Endodermal cell (in vitro differentiated cells): ENCODE results near the gene SCT. TPM values are rescaled to one million over a fixed set of nuclear protein-coding genes. Genes with fewer than 3 reads are reported as not detected.
"Not testable (repeated sequence)": the region's sequence is repeated elsewhere in the genome, so short reads cannot be mapped to it uniquely, and the experiment has no call there.

Experiments
- DNase-seq: peaks from one replicate; pipeline ENCODE4 v3.0.0-alpha.2; 2017
- H3K27ac ChIP-seq: 2 replicates; pipeline ENCODE4 v1.5.1; 2013; ENCODE audit warnings: mild to moderate bottlenecking, low read depth, low read length, moderate library complexity
- H3K27me3 ChIP-seq: 2 replicates; pipeline ENCODE4 v1.6.1; 2013; ENCODE audit warnings: mild to moderate bottlenecking, low read length, moderate library complexity; ENCODE audit not compliant: insufficient read depth, control insufficient read depth, poor library complexity, severe bottlenecking
- H3K36me3 ChIP-seq: 2 replicates; pipeline ENCODE4 v1.7.0; 2013; ENCODE audit warnings: mild to moderate bottlenecking, low read length, moderate library complexity; ENCODE audit not compliant: control insufficient read depth, insufficient read depth
- H3K4me1 ChIP-seq: one replicate; pipeline ENCODE4 v1.7.0; 2013; ENCODE audit warnings: low read length; ENCODE audit not compliant: control insufficient read depth, insufficient read depth
- H3K4me3 ChIP-seq: 2 replicates; pipeline ENCODE4 v1.5.1; 2013; ENCODE audit warnings: mild to moderate bottlenecking, low read length, moderate library complexity
- H3K9ac ChIP-seq: 2 replicates; pipeline ENCODE4 v1.6.1; 2013; ENCODE audit warnings: mild to moderate bottlenecking, low read length, moderate library complexity; ENCODE audit not compliant: poor library complexity, severe bottlenecking; ENCODE audit errors: extremely low read depth
- H3K9me3 ChIP-seq: 2 replicates; pipeline ENCODE4 v1.6.1; 2013; ENCODE audit warnings: mild to moderate bottlenecking, low read length, moderate library complexity; ENCODE audit not compliant: control insufficient read depth
- H3K27ac Mint-ChIP-seq: 2 replicates; pipeline ENCODE4 v1.8.0; 2020; ENCODE audit warnings: mixed read lengths
- H3K27me3 Mint-ChIP-seq: 2 replicates; pipeline ENCODE4 v1.8.0; 2021; ENCODE audit warnings: mild to moderate bottlenecking, mixed read lengths; ENCODE audit not compliant: insufficient read depth
- H3K36me3 Mint-ChIP-seq: 2 replicates; pipeline ENCODE4 v1.8.0; 2020; ENCODE audit warnings: low read depth, mixed read lengths
- H3K4me1 Mint-ChIP-seq: 2 replicates; pipeline ENCODE4 v1.8.0; 2020; ENCODE audit warnings: mixed read lengths
- H3K4me3 Mint-ChIP-seq: 2 replicates; pipeline ENCODE4 v1.8.0; 2020; ENCODE audit warnings: mild to moderate bottlenecking, moderate library complexity, mixed read lengths
- H3K9me3 Mint-ChIP-seq: 2 replicates; pipeline ENCODE4 v1.8.0; 2020; ENCODE audit warnings: mild to moderate bottlenecking, mixed read lengths
- WGBS, 2 experiments: methylation state at CpG; one replicate each; pipeline versions ENCODE4 v1.1.5 to v1.1.7; 2013; ENCODE audit warnings: missing lambda C conversion rate in 2 of 2, mixed read lengths in 1 of 2; ENCODE audit not compliant: insufficient coverage in 1 of 2, insufficient read length in 1 of 2; 5-methylcytosine and 5-hydroxymethylcytosine counted together
- total RNA-seq, 2 donors: library from RNA; stranded (reverse); fragmentation: NEBNext Ultra II Directional in 1 of 2; extraction: Animal tissue kit (Norgen Biotek cat#: 25700) in 1 of 2; gene quantifications; 2 replicates in 1 of 2; 3 replicates in 1 of 2; pipeline ENCODE4 v1.2.1, GENCODE V29; 2021
- TF ChIP-seq, protein P1 (sequence below): fragments of 200-600 bp; sonication (generic); conservative IDR thresholded peaks from 2 replicates; pipeline ENCODE4 v1.5.0; 2021; ENCODE audit warnings: antibody characterized with exemption, mild to moderate bottlenecking

The SCT gene
- total RNA-seq, 2 donors from 2014 or later = 3.9 to 6.1 TPM

DNA sequence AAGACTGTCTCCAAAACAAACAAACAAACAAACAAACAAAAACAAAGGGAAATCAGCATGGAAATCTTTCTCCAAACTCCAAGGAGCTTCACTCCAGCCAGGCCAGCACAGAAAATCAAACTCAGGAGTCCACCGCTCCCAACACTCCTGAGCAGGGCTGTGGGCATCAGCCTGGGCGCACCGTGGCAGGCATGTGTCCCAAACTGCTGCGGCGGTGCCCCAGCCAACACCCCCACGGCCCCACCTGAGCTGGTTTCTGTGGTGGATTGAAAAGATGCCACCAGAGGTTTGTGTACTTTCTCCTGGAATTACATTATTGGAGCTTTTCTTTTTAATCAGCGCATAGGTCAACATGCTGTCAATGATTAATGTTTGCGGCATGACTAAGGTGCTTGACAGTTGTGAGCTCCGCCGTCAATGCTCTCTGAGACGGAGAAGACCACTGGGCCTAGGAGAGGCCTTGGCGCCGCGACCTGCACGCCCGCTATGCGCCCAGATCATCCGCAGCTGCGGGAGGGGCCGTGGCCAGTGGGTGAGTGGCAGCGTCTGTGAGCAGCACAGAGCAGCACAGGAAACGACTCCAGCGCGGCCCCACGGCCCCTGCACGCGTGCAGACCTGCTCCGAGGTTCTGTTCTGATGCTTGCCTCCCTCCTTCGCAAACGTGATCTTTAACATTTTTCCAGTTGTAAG lies 28.2 kb upstream of the SCT start:
- no peaks in the 10 kb centered on the region for H3K4me1 ChIP-seq
- H3K9me3 ChIP-seq = no peaks in the 10 kb centered on the region
- no peak overlapping the region for H3K27ac ChIP-seq
- peaks cover 48% of the 10 kb centered on the region for H3K36me3 Mint-ChIP-seq
- H3K9me3 Mint-ChIP-seq = no peaks in the 10 kb centered on the region
- WGBS, 2 experiments = 93 to 95% methylated on average over 25 to 30 of the region's 30 CpGs
- no peak overlapping the region for H3K27ac Mint-ChIP-seq
- H3K27me3 ChIP-seq = no peaks in the 10 kb centered on the region
- no peak overlapping the region for H3K9ac ChIP-seq
- no peak overlapping the region for H3K4me3 Mint-ChIP-seq
- no peak overlapping the region for H3K4me3 ChIP-seq
- H3K36me3 ChIP-seq = peaks cover 38% of the 10 kb centered on the region
- no peaks in the 10 kb centered on the region for H3K4me1 Mint-ChIP-seq
- TF ChIP-seq, protein P1, sequence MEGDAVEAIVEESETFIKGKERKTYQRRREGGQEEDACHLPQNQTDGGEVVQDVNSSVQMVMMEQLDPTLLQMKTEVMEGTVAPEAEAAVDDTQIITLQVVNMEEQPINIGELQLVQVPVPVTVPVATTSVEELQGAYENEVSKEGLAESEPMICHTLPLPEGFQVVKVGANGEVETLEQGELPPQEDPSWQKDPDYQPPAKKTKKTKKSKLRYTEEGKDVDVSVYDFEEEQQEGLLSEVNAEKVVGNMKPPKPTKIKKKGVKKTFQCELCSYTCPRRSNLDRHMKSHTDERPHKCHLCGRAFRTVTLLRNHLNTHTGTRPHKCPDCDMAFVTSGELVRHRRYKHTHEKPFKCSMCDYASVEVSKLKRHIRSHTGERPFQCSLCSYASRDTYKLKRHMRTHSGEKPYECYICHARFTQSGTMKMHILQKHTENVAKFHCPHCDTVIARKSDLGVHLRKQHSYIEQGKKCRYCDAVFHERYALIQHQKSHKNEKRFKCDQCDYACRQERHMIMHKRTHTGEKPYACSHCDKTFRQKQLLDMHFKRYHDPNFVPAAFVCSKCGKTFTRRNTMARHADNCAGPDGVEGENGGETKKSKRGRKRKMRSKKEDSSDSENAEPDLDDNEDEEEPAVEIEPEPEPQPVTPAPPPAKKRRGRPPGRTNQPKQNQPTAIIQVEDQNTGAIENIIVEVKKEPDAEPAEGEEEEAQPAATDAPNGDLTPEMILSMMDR = no peak
- no peak for DNase-seq
- no peaks in the 10 kb centered on the region for H3K27me3 Mint-ChIP-seq

DNA sequence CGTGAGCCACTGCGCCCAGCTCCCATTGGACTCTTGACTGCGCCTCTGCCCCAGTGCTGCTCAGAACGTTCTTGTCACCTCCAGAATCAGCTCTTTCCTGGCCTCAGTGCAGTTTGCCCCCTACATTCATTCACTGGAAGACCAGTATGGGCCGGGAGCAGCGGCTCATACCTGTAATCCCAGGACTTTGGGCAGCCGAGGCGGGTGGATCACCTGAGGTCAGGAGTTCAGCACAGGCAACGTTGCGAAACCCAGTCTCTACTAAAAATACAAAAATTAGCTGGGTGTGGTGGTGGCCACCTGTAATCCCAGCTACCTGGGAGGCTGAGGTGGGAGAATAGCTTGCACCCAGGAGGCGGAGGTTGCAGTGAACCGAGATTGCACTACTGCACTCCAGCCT lies 27.5 kb upstream of the SCT start:
- H3K27me3 Mint-ChIP-seq, H3K27ac Mint-ChIP-seq, H3K4me3 Mint-ChIP-seq, H3K4me1 ChIP-seq, H3K4me1 Mint-ChIP-seq, H3K27ac ChIP-seq, H3K27me3 ChIP-seq, H3K9ac ChIP-seq, H3K9me3 ChIP-seq, H3K9me3 Mint-ChIP-seq, H3K4me3 ChIP-seq, DNase-seq: not testable (repeated sequence)
- H3K36me3 Mint-ChIP-seq = peaks cover 50% of the 10 kb centered on the region
- H3K36me3 ChIP-seq = peaks cover 40% of the 10 kb centered on the region
- WGBS, 2 experiments = 91 to 94% methylated on average over 9 to 11 of the region's 12 CpGs

DNA sequence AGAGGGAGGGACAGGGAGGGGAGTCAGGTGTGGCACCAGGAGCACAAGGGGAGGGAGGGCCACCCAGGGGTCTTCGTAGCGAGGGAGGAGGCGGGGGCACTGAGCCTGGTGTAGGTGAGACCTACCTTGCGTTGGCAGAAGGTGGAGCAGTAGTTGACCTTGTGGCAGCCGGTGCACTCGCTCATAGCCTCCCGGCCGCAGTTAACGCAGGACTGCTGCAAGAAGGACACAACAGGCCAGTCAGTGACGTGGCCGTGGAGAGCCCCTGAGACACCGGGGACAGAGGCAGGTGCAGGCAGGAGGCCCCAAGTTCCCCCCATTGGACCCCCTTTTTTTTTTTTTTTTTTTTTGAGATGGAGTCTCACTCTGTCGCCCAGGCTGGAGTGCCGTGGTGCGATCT lies 26.9 kb upstream of the SCT start:
- TF ChIP-seq, protein P1 = no peak
- H3K4me3 Mint-ChIP-seq = no peak overlapping the region
- 91 to 92% methylated on average over 10 to 15 of the region's 15 CpGs for WGBS, 2 experiments
- Histone ChIP-seq H3K27ac (no peak overlapping the region), H3K4me3 (no peak overlapping the region), H3K9ac (no peak overlapping the region), H3K9me3 (no peaks in the 10 kb centered on the region), H3K4me1 (no peaks in the 10 kb centered on the region), H3K27me3 (no peaks in the 10 kb centered on the region), H3K36me3 (peaks cover 41% of the 10 kb centered on the region)
- no peak overlapping the region for H3K27ac Mint-ChIP-seq
- no peaks in the 10 kb centered on the region for H3K27me3 Mint-ChIP-seq
- no peaks in the 10 kb centered on the region for H3K9me3 Mint-ChIP-seq
- H3K4me1 Mint-ChIP-seq = no peaks in the 10 kb centered on the region
- DNase-seq = no peak
- peaks cover 55% of the 10 kb centered on the region for H3K36me3 Mint-ChIP-seq

DNA sequence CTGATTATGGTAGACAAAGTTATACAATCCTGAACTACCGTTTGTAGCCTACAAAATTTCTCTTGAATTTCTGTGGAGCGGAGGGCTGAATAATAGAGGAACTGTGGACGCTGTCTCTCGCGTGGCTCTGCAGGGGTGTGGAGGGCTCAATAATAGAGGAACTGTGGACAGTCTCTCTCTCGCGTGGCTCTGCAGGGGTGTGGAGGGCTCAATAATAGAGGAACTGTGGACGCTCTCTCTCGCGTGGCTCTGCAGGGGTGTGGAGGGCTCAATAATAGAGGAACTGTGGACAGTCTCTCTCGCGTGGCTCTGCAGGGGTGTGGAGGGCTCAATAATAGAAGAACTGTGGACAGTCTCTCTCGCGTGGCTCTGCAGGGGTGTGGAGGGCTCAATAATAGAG lies 26.2 kb upstream of the SCT start:
- 94 to 95% methylated on average over 13 to 14 of the region's 14 CpGs for WGBS, 2 experiments
- not testable (repeated sequence) for H3K4me1 ChIP-seq, H3K27ac Mint-ChIP-seq, H3K9ac ChIP-seq, DNase-seq, H3K27ac ChIP-seq, H3K27me3 Mint-ChIP-seq, H3K4me3 ChIP-seq, H3K27me3 ChIP-seq, H3K9me3 ChIP-seq, H3K9me3 Mint-ChIP-seq, H3K4me1 Mint-ChIP-seq, H3K4me3 Mint-ChIP-seq
- peaks cover 36% of the 10 kb centered on the region for H3K36me3 ChIP-seq
- peaks cover 56% of the 10 kb centered on the region for H3K36me3 Mint-ChIP-seq
